HUES64 (cell line): ENCODE data around the gene TARS1.
"Not testable (repeated sequence)": the region's sequence is repeated elsewhere in the genome, so short reads cannot be mapped to it uniquely, and the experiment has no call there.

Source experiments
- H3K27ac ChIP-seq: 2 replicates; pipeline ENCODE4 v1.7.0; 2013; ENCODE audit warnings: low read depth, low read length, inconsistent platforms
- H3K27me3 ChIP-seq: 2 replicates; pipeline ENCODE4 v1.6.1; 2013; ENCODE audit warnings: mild to moderate bottlenecking, low read length; ENCODE audit not compliant: insufficient read depth
- H3K36me3 ChIP-seq: 2 replicates; pipeline ENCODE4 v1.6.1; 2013; ENCODE audit warnings: mild to moderate bottlenecking, low read length; ENCODE audit not compliant: insufficient read depth
- H3K4me1 ChIP-seq: 2 replicates; pipeline ENCODE4 v1.6.1; 2013; ENCODE audit warnings: mild to moderate bottlenecking, low read length, moderate library complexity; ENCODE audit not compliant: insufficient read depth
- H3K4me3 ChIP-seq: 2 replicates; pipeline ENCODE4 v1.5.1; 2013; ENCODE audit warnings: mild to moderate bottlenecking, low read length, moderate library complexity
- H3K9ac ChIP-seq: 2 replicates; pipeline ENCODE4 v1.6.1; 2013; ENCODE audit warnings: mild to moderate bottlenecking, low read depth, low read length
- H3K9me3 ChIP-seq: 2 replicates; pipeline ENCODE4 v1.6.1; 2013; ENCODE audit warnings: low read depth, low read length; ENCODE audit not compliant: insufficient read depth
- WGBS: fragments of 150-250, 120-280 bp; methylation state at CpG from one replicate; pipeline ENCODE4 v1.1.7; 2013; ENCODE audit warnings: missing lambda C conversion rate; 5-methylcytosine and 5-hydroxymethylcytosine counted together

TARS1 gene

GRCh38 chr5:33417632-33418031, 23.1 kb upstream of the TARS1 start:
- Histone ChIP-seq H3K4me3 (no peak overlapping the region), H3K9ac (no peak overlapping the region), H3K27me3 (no peaks in the 10 kb centered on the region), H3K36me3 (no peaks in the 10 kb centered on the region), H3K4me1 (no peaks in the 10 kb centered on the region), H3K9me3 (no peaks in the 10 kb centered on the region), H3K27ac (no peak overlapping the region)

GRCh38 chr5:33420946-33421345, 19.8 kb upstream of the TARS1 start:
- Histone ChIP-seq H3K36me3 (no peaks in the 10 kb centered on the region), H3K4me1 (no peaks in the 10 kb centered on the region), H3K9ac (no peak overlapping the region), H3K27ac (no peak overlapping the region), H3K27me3 (no peaks in the 10 kb centered on the region), H3K9me3 (no peaks in the 10 kb centered on the region), H3K4me3 (no peak overlapping the region)
- WGBS = 100% methylated on average over 3 of the region's 5 CpGs

DNA sequence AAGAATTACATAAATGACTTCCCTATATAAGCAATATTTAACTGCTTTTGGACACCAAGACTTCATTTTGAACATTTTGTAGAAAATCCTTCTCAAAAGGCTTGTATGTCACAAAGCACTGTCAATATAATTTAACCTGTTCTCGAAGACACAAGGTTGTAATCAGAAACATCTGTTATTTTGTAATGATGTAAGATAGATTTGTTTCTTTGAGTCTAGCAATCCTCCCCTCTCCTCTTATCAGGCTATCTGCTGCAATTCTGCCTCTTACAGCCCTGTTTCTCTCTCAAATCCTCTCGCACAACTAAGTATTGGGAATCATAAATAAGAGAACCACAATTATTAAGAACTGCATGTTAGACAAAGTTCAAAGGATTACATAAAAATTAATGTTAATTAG, 18.6 kb upstream of the TARS1 start:
- Histone ChIP-seq H3K9ac (no peak overlapping the region), H3K27me3 (no peaks in the 10 kb centered on the region), H3K36me3 (no peaks in the 10 kb centered on the region), H3K27ac (no peak overlapping the region), H3K4me1 (no peaks in the 10 kb centered on the region), H3K4me3 (no peak overlapping the region), H3K9me3 (no peaks in the 10 kb centered on the region)
- 70% methylated on average over 1 of the region's 2 CpGs for WGBS

DNA sequence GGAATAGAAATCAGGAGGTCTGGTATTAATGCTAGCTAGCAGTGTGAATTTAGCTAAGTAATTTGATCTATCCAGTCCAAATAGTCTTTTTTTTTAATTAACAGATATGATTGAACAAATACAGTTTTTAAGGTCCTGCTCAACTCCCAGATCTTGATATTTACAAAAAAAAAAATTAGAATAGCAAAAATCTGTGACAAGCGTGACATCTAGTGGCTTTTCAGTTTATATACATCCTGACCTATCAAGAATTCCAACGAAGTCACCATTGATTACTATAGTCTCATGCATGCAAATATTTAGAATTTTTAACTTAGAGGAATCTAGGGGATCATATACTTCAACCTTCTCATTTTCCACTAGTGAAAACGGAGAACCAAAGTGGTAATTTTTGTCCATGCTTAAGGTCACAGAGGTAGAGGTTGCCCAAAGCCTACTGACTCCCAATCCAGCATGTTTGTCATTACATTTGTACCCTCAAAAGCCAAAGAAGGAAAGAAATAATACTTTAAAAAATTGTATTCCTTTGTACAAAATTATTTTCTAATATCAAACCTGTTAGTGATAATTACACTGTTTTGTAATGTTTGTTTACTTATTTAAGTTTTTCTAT, 17.6 kb upstream of the TARS1 start:
- no peaks in the 10 kb centered on the region for H3K4me1 ChIP-seq
- no peaks in the 10 kb centered on the region for H3K9me3 ChIP-seq
- WGBS = 14% methylated on average over 3 of the region's 3 CpGs
- no peaks in the 10 kb centered on the region for H3K36me3 ChIP-seq
- no peak overlapping the region for H3K9ac ChIP-seq
- no peak overlapping the region for H3K4me3 ChIP-seq
- no peaks in the 10 kb centered on the region for H3K27me3 ChIP-seq
- H3K27ac ChIP-seq = no peak overlapping the region

GRCh38 chr5:33425314-33425713, 15.5 kb upstream of the TARS1 start:
- WGBS = 92% methylated on average over 2 of the region's 2 CpGs
- Histone ChIP-seq H3K9me3 (no peaks in the 10 kb centered on the region), H3K27ac (no peak overlapping the region), H3K36me3 (no peaks in the 10 kb centered on the region), H3K4me1 (no peaks in the 10 kb centered on the region), H3K4me3 (no peak overlapping the region), H3K27me3 (no peaks in the 10 kb centered on the region), H3K9ac (no peak overlapping the region)

GRCh38 chr5:33430983-33431382, 9.8 kb upstream of the TARS1 start:
- WGBS = 100% methylated on average over 1 of the region's 1 CpG
- Histone ChIP-seq H3K4me1 (no peaks in the 10 kb centered on the region), H3K9ac (no peak overlapping the region), H3K36me3 (no peaks in the 10 kb centered on the region), H3K27ac (no peak overlapping the region), H3K27me3 (no peaks in the 10 kb centered on the region), H3K9me3 (no peaks in the 10 kb centered on the region), H3K4me3 (no peak overlapping the region)

- Histone ChIP-seq H3K9me3 (no peaks in the 10 kb centered on the region), H3K36me3 (no peaks in the 10 kb centered on the region), H3K27me3 (no peaks in the 10 kb centered on the region), H3K4me1 (no peaks in the 10 kb centered on the region), H3K27ac (no peak overlapping the region), H3K9ac (no peak overlapping the region), H3K4me3 (no peak overlapping the region)
- WGBS = 94% methylated on average over 1 of the region's 1 CpG
Measured at GRCh38 chr5:33432656-33433055, 8.1 kb upstream of the TARS1 start.

- Histone ChIP-seq H3K9me3 (no peaks in the 10 kb centered on the region), H3K4me3 (no peak overlapping the region), H3K36me3 (no peaks in the 10 kb centered on the region), H3K27ac (no peak overlapping the region), H3K4me1 (no peaks in the 10 kb centered on the region), H3K9ac (no peak overlapping the region), H3K27me3 (no peaks in the 10 kb centered on the region)
- 93% methylated on average over 4 of the region's 4 CpGs for WGBS
Measured at GRCh38 chr5:33433303-33434240, 7.2 kb upstream of the TARS1 start.

DNA sequence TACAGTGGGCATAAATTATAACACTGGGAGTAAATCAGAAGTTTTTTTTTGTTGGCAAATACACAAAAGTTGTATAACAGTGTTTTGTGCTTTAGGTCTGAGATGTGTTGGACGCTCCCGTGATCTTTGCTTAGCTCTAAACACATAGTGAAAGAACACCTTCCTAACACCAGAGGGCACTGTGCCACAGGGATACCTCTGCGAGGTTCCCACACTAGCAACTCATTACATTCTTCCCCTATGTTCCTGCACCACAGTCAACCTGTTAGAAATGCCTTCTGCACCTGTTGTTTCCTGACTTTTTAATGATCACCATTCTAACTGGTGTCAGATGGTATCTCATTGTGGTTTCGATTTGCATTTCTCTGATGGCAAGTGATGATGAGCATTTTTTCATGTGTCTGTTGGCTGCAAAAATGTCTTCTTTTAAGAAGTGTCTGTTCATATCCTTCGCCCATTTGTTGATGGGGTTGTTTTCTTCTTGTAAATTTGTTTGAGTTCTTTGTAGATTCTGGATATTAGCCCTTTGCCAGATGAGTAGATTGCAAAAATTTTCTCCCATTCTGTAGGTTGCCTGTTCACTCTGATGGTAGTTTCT, 4.8 kb upstream of the TARS1 start:
- H3K36me3 ChIP-seq, H3K4me1 ChIP-seq, H3K4me3 ChIP-seq, H3K9me3 ChIP-seq, H3K9ac ChIP-seq, H3K27me3 ChIP-seq, H3K27ac ChIP-seq: not testable (repeated sequence)
- 29% methylated on average over 4 of the region's 5 CpGs for WGBS

DNA sequence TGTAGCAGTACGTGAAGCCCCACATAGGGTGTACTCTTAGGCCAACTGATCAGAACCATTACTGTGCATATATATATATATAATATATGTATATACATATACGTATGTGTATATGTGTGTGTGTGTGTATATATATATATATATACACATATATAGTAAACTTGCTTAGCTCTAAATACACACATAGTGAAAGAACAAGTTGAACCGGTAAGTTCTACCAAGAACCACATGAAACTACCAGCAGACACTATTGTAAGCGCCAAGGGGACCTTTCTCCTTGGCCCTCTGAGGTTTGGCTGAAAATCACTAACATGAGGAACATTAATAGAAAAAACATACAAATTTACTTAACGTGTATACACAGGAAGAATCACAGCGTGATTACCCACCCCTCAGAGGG, 1.8 kb upstream of the TARS1 start:
- Histone ChIP-seq H3K4me3 (peak overlapping the region; percentile 83), H3K9me3 (no peaks in the 10 kb centered on the region), H3K9ac (peak overlapping the region; percentile 97; the same call in 1 of the 2 replicates), H3K27ac (no peak overlapping the region), H3K27me3 (no peaks in the 10 kb centered on the region), H3K36me3 (peaks cover 10% of the 10 kb centered on the region), H3K4me1 (peaks cover 15% of the 10 kb centered on the region)
- WGBS = 79% methylated on average over 5 of the region's 6 CpGs

DNA sequence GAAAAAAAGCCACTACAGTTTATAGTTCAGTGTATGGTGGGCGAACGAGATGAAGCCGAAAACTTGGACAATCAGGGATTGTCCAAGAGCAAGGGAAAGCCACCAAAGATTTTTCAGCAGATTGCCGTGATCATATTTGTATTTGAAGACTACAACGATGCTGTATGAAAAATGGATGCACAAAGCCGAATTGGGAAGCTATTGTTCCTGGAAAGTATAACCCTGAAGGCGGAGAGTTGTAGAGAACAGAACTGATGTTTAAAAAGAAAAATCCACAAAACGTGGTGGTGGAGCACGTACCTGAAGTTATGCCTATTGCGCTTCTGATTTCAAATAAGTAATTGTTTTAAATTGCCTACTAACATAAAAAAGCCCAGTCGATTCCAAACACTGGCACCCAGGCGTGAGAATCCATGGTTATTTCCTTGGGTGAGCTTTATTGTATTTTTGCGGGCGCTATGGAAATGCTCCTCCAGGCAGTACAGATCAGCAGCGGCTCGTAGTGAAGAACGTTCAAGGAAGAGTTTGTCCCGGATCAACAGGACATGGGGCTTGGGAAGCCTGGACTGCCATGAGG, 772 bp upstream of the TARS1 start:
- Histone ChIP-seq H3K9me3 (no peaks in the 10 kb centered on the region), H3K27me3 (no peaks in the 10 kb centered on the region), H3K27ac (peak overlapping the region; percentile 97), H3K4me3 (peak overlapping the region; percentile 83), H3K9ac (peak overlapping the region; percentile 97), H3K4me1 (peaks cover 25% of the 10 kb centered on the region), H3K36me3 (peaks cover 20% of the 10 kb centered on the region)
- WGBS = 3% methylated on average over 18 of the region's 18 CpGs
